ENCODE measurements around the gene CCDC9B.

Gene CCDC9B

DNA sequence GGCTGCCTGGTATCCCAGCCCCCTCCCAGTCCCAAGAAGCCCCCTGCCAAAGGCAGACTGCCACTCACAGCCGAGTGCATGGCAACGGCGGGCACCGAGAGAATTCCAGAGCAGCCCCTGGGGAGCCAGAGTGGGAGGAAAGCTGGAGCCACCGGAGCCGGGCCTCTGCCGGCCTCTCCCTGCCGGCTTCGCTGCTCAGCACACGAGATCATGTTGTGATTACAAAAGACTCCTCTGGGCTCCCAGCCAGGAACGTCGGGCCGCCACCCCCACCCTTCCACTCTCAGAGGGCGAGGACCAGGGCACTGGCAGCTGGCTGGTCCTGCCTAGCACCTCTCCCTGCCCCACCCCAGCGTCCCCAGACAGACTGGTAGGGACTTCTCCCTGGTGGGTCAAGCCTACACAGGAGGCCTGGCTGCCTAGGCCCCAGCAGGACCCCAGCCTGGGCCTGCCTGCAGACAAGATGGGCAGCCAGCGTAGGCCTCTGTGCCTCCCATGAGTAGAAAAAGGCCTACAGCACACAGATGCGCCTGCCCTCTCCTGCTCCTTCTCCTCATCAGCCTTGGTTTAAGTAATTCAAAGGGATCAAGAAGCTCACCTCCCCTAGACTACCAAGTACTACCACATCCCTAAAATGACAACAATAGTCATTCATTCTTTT, at the start of gene CCDC9B:
TSS of gene CCDC9B (minus strand) at position 200 of the 661 bp plus-strand sequence. CDS start at position 80, 120 bp downstream.
- no peak for DNase-seq (ENCODE audit: low spot score)

DNA sequence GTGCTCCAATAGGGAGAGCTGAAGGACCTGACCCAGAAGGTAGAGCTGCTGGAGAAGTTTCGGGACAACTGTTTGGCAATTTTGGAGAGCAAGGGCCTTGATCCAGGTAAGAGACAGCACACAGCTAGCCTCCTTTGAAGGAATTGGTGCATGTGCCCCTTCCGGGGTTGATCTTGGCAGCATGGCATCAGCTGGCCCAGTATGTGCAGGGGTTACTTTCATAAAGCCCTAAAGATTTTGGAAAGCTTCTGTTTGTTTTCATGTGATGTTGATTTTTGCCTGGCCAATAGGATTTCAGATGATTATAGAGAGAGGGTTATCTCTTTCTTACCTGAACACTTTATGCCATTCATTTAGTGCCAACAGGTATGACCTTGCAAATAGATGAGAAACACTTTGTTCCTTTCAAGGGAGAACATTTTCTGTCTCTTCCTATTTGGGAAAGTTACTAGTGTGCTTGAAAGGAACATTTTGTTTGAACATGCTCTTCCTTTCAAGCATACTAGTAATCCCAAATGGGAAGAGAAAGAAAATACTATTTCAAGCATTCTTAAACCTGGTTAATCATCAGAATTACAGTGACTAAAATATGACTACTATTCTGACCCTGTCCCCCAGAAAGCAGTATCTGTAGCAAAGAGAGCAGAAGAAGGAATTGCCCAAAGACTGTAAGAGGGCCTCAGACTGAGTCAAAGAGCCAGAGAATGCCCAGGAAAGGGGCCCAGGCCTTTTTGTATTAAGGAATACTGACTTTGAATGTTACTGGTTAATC, 49.3 kb upstream of the CCDC9B start:
- DNase-seq (ENCODE audit: low spot score) = no peak

GRCh38 chr15:40388941-40389823, 48.4 kb upstream of the CCDC9B start:
- no peak for DNase-seq (ENCODE audit: low spot score)

GRCh38 chr15:40386480-40386879, 45.7 kb upstream of the CCDC9B start:
- no peak for DNase-seq (ENCODE audit: low spot score)

GRCh38 chr15:40382580-40383456, 42.1 kb upstream of the CCDC9B start, which contains the start of gene KNSTRN:
TSS of gene KNSTRN (plus strand) at chr15:40382721. CDS start at chr15:40382836, 115 bp downstream.
- peak; percentile 93 for DNase-seq (ENCODE audit: low spot score)

DNA sequence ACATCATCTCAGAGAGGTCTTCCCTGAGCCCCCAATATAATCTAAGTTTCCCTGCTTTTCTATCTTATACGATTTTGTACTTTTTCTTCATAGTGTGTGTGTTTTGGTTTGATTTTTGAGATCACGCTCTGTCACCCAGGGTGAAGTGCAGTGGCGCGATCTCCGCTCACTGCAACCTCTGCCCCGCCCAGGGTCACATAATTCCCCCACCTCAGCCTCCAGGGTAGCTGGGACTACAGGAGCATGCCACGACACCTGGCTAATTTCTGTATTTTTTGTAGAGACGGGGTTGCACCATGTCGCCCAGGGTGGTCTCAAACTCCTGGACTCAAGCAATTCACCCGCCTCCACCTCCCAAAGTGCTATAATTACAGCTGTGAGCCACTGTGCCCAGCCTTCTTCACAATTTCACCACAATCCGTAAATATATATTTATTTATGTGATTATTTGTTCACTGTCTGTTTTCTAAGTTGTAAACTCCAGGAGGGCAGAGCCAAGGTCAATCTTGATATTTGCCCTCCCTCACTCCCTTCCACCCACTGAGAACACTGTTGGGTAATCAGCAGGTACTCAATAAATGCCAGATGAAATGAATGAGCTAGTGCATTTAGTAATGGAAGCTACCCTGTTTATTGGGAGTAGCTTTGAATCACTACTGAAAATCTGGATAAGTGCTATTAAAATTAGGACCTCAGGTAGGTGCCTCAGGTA, 41.2 kb upstream of the CCDC9B start:
- DNase-seq (ENCODE audit: low spot score) = no peak

GRCh38 chr15:40380636-40381035, 39.9 kb upstream of the CCDC9B start:
- DNase-seq (ENCODE audit: low spot score) = no peak

DNA sequence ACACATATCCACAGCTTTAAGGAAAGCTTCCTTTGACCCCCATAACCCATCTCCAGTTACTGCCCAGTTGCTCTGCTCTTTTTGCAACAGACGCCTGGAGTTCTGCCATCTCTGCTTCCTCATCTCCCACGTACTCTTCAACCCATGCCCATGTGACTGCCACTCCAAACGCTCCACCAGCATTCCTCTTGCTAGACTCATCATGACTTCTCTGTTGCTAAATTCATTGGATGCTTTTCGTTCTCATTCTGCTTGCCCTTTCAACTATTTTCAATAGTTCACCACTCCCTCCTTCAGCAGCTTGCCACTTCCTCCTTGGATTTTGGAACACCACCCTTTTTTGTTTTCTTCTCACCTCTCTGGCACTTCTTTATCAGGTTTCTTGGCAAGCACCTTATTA, 39.1 kb upstream of the CCDC9B start:
- DNase-seq (ENCODE audit: low spot score) = no peak

DNA sequence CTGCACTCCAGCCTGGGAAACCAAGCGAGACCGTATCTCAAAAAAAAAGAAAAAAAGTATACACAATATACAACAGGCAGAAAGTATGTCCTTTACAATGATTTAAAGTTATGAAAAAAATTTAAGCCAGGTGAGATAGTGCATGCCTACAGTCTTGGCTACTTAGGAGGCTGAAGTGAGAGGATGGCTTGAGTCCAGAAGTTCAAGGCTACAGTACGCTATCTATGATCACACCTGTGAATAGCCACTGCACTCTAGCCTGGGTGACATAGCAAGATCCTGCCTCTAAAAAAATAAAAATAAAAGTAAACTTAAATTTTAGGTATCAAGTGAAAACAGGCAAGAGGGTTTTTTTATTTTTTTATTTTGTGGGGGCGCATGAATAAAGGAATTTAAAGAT, 38.6 kb upstream of the CCDC9B start:
- no peak for DNase-seq (ENCODE audit: low spot score)

DNA sequence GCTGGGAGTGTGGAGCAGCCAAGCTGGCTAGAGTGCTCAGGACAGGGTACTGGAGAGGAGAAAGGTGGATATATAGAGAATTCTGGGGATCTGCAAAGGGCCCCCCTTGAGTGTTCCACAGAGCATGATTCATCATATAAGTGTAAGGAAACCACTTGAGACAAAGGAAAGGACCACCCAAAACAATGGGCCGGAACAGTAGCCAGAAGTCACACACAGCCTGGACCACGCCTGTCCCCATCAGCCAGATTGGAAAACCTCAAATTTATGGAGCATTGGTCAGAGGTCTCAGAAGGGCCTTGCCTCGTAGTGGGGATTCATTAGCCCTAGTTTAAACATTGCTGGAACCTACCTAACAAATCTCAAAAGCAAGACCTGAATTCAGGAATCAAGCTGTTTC, 36.9 kb upstream of the CCDC9B start:
- DNase-seq (ENCODE audit: low spot score) = no peak

DNA sequence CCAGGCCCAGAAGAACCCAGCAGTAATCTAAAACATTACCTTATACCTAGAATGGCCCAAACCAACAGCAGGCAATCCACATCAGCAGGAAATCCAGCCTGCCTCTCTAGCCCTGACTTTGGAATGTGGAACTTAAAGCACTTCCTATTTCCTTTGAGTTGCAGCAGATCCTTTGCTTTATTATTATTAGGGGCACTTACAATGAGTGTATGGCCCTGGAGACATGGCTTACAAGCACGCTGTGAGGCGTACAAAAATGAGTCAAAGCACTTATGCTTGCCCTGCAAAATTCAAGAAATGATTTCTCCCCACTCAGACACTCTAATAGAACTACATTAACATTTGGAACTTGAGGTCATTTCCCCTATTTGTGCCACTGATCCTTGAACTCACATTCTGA, 32.2 kb upstream of the CCDC9B start:
- no peak for DNase-seq (ENCODE audit: low spot score)

DNA sequence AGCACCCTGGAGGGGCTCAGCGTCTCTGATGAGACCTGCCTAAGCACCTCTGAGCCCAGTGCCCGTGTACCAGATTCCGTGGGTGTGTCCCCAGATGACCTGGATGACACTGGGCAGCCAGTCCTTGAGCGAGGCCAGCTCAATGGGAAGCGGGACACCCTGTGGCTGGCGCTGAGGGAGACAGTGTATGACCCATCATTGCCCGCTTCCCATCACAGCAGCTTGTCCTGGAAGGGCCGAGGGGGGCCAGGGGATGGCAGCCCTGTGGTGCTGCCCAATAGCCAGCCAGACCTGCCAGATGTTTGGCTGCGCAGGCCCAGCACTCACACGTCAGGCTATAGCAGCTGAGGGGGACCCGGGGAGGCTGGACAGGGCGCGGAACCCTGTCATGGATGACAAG, 29.2 kb upstream of the CCDC9B start:
- DNase-seq (ENCODE audit: low spot score) = no peak

DNA sequence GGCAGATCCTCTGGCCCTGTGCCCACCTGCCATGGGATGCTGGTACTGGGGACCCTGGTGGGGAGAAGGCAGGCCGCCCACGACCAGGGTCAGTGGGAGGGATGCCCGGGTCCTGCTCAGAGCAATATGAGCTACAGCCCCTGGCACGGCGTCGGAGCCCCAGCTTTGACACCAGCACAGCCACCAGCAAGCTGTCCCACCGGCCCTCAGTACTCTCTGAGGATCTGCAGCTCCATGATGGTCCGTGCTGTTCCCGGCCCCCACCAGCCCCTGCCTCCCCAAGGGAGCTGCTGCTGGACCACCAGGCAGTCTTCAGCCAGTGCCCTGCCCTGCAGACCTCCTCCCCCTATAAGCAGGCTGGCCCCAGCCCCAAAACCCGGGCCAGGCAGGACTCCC, 28.7 kb upstream of the CCDC9B start:
- no peak for DNase-seq (ENCODE audit: low spot score)

DNA sequence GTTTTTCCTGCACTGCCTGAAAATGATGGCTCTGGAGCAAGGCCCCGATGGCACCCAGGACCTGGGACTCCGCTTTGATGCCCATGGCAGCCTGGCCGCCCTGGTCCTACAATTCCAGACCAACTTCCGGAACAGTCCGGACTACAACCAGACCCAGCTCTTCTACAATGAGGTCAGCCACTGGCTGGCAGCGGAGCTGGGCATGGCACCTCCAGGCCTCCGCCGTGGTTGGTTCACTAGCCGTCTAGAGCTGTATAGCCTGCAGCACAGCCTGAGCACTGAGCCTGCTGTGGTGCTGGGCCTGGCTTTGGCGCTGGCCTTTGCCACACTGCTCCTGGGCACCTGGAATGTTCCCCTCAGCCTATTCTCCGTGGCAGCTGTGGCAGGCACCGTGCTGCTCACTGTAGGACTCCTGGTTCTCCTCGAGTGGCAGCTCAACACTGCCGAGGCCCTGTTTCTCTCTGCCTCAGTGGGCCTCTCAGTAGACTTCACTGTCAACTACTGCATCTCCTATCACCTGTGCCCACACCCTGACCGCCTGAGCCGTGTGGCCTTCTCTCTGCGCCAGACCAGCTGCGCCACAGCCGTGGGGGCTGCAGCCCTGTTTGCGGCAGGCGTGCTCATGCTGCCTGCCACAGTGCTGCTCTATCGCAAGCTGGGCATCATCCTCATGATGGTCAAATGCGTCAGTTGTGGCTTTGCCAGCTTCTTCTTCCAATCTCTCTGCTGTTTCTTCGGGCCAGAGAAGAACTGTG, 28.2 kb upstream of the CCDC9B start:
- DNase-seq (ENCODE audit: low spot score) = no peak

- peak; percentile 90 for DNase-seq (ENCODE audit: low spot score)
Measured at GRCh38 chr15:40367686-40368611, 27.2 kb upstream of the CCDC9B start.

- no peak for DNase-seq (ENCODE audit: low spot score)
Measured at GRCh38 chr15:40367371-40367685, 26.6 kb upstream of the CCDC9B start.

GRCh38 chr15:40366457-40367370, 26.0 kb upstream of the CCDC9B start:
- DNase-seq (ENCODE audit: low spot score) = no peak

Data from germinal center (tissue), 1 donor.